ENCODE data around the gene TIAM2. TPM values are rescaled to one million over a fixed set of nuclear protein-coding genes. Genes with fewer than 3 reads are reported as not detected.
A peak's percentile ranks its signal among the peaks of the same experiment; 100 is the strongest.

Gene TIAM2
- total RNA-seq, 3 donors from 2014 or later (not counting 1 experiment from before 2014, with no cell fraction given), result 6.5 to 11.1 (median 8.7) TPM

GRCh38 chr6:155103816-155104366 lies 108.8 kb downstream of the TIAM2 start:
- Histone ChIP-seq H3K36me3 (ENCODE audit: control insufficient read depth, insufficient read depth, low read length) (no peaks in the 10 kb centered on the region), H3K27ac (ENCODE audit: low read length) (no peak overlapping the region), H3K4me3 (ENCODE audit: low read length) (no peak overlapping the region), H3K27me3 (ENCODE audit: control insufficient read depth, insufficient read depth, low read length) (no peaks in the 10 kb centered on the region), H3K4me1 (ENCODE audit: control insufficient read depth, insufficient read depth, low read length) (no peaks in the 10 kb centered on the region), H3K9me3 (ENCODE audit: control insufficient read depth, insufficient read depth, low read length) (no peaks in the 10 kb centered on the region)
- peak in 1 of 2 donors; percentile 46 for DNase-seq
- Mint-ChIP-seq H3K36me3 (no peaks in the 10 kb centered on the region), H3K9me3 (no peaks in the 10 kb centered on the region), H3K27me3 (ENCODE audit: low read depth in 2 of 2) (peaks cover 14 to 27% of the 10 kb centered on the region in 2 donors), H3K4me1 (no peaks in the 10 kb centered on the region), H3K27ac (no peak overlapping the region), H3K4me3 (no peak overlapping the region)
- intact Hi-C loops (cut with micrococcal nuclease), result no loop called here
- peak; percentile 24 to 63 (median 57) for ATAC-seq
- TF ChIP-seq CTCF (IDR thresholded peaks at IDR 0.05), result no peak
- 54% methylated on average over 5 of the region's 5 CpGs for WGBS (ENCODE audit: insufficient coverage)

GRCh38 chr6:155106456-155107115 lies 111.5 kb downstream of the TIAM2 start:
- no peak overlapping the region for H3K4me3 Mint-ChIP-seq
- Histone ChIP-seq H3K4me1 (ENCODE audit: control insufficient read depth, insufficient read depth, low read length) (no peaks in the 10 kb centered on the region), H3K9me3 (ENCODE audit: control insufficient read depth, insufficient read depth, low read length) (no peaks in the 10 kb centered on the region), H3K4me3 (ENCODE audit: low read length) (no peak overlapping the region), H3K36me3 (ENCODE audit: control insufficient read depth, insufficient read depth, low read length) (no peaks in the 10 kb centered on the region), H3K27ac (ENCODE audit: low read length) (no peak overlapping the region), H3K27me3 (ENCODE audit: control insufficient read depth, insufficient read depth, low read length) (no peaks in the 10 kb centered on the region)
- peaks cover 18 to 37% of the 10 kb centered on the region in 2 donors for H3K27me3 Mint-ChIP-seq (ENCODE audit: low read depth in 2 of 2)
- no peak overlapping the region for H3K27ac Mint-ChIP-seq
- intact Hi-C loops (cut with micrococcal nuclease), result no loop called here
- no peak for TF ChIP-seq CTCF (IDR thresholded peaks at IDR 0.05)
- H3K9me3 Mint-ChIP-seq, result no peaks in the 10 kb centered on the region
- DNase-seq (peak in 1 of 2 donors; percentile 6), ATAC-seq (no peak)
- H3K36me3 Mint-ChIP-seq, result no peaks in the 10 kb centered on the region
- 75% methylated on average over 8 of the region's 8 CpGs for WGBS (ENCODE audit: insufficient coverage)
- no peaks in the 10 kb centered on the region for H3K4me1 Mint-ChIP-seq

GRCh38 chr6:155107432-155108069 lies 112.4 kb downstream of the TIAM2 start:
- Histone ChIP-seq H3K27me3 (ENCODE audit: control insufficient read depth, insufficient read depth, low read length) (no peaks in the 10 kb centered on the region), H3K36me3 (ENCODE audit: control insufficient read depth, insufficient read depth, low read length) (no peaks in the 10 kb centered on the region), H3K9me3 (ENCODE audit: control insufficient read depth, insufficient read depth, low read length) (no peaks in the 10 kb centered on the region), H3K4me3 (ENCODE audit: low read length) (no peak overlapping the region), H3K4me1 (ENCODE audit: control insufficient read depth, insufficient read depth, low read length) (no peaks in the 10 kb centered on the region), H3K27ac (ENCODE audit: low read length) (no peak overlapping the region)
- intact Hi-C loops (cut with micrococcal nuclease), result no loop called here
- H3K9me3 Mint-ChIP-seq, result no peaks in the 10 kb centered on the region
- ATAC-seq, result no peak
- H3K36me3 Mint-ChIP-seq, result no peaks in the 10 kb centered on the region
- no peaks in the 10 kb centered on the region for H3K4me1 Mint-ChIP-seq
- no peak overlapping the region for H3K4me3 Mint-ChIP-seq
- TF ChIP-seq CTCF (IDR thresholded peaks at IDR 0.05), result no peak
- no peak for DNase-seq
- no peak overlapping the region for H3K27ac Mint-ChIP-seq
- WGBS (ENCODE audit: insufficient coverage), result 66% methylated on average over 7 of the region's 7 CpGs
- peaks cover 20 to 37% of the 10 kb centered on the region in 2 donors for H3K27me3 Mint-ChIP-seq (ENCODE audit: low read depth in 2 of 2)
